Left renal pelvis (tissue), 4 donors: Measurements from ENCODE around the gene GPR68. TPM values are rescaled to one million over a fixed set of nuclear protein-coding genes. Genes with fewer than 3 reads are reported as not detected.
"Not testable (repeated sequence)": the region's sequence is repeated elsewhere in the genome, so short reads cannot be mapped to it uniquely, and the experiment has no call there.

Experiments
- DNase-seq, 4 donors: peaks; one replicate each; pipeline ENCODE4 v3.0.0-alpha.2; 2013; ENCODE audit warnings: low read depth in 4 of 4, low spot score in 3 of 4
- polyA plus RNA-seq, 4 donors: library from polyadenylated mRNA; unstranded; fragments of 120-200 nt; gene quantifications; one replicate each; pipeline ENCODE4 v1.2.1, GENCODE V29; 2013; ENCODE audit not compliant: insufficient read length in 4 of 4

GPR68 gene
- polyA plus RNA-seq, 4 donors: 0.46 to 3.2 (median 1.5) TPM

- no peak for DNase-seq
Measured at GRCh38 chr14:91254461-91254860, 10.0 kb upstream of the GPR68 start.

DNA sequence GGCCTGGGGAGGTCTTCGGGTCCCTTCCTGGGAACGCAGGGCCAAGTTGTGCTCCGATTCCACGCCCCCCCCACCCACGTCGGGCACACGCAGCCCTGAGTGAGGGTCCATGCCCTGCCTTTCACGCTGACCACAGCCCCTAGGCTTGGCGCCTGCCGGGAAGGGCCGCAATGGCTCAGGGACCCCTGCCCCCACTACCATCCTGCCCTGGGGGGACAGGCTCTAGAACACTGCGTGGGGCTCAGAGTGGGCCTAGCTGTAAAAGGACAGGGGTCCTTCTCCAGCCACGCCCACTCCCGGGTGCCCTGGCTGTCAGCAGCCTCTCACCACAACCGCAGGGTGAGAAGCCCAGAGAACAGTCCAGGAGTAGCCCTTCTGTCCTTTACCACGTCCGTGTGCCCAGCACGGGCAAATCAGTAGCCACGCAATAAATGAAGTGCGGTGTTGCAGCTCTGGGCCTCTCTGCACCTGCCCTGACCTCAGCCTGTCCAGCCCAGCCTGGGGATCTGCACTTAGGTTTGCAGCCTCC, 9.4 kb upstream of the GPR68 start:
- DNase-seq: no peak

DNA sequence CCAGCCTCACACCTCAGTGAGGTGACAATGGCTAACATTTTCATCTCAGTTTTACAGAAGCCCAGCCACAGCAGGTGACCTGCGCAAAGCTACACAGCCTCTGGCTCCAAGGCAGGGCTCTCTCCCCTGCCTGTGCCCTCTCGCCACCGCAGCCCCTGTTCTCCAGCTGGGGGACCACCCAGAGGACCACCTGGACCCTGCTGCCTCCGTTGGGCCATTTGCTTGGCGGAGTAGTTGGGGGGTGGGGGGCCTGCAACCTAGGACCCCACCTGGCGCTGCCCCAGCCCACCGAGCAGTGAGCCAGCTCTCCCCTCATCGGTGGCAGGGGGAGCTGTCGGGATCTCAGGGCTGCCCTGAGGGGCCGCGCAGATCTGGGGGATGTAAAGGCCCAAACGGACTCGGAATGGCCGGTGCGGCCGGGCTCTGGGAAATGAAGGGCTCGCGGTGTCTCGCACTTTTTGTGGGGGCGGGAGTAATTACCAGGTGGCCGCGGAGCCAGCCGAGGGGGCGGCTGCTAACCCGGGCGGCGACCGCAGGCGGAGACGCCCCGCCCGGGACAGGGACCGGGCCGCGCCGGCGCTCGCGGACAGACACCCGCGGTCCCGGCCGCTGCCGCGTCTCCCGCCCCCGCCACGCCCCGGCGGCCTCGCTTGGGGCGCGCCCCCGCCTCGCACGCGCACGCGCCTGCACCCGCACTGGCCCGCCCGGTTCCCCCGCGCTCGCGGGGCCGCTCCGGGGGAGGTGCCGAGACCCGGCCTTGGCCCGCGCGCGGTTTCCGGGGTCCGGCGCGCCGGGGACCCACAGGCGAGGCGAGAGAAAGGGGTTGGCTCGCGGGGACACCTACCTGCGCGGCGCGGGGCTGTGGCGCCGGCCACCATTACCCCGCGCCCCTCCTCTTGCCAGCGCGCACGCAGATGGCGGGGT, 8.6 kb upstream of the GPR68 start:
- DNase-seq: no peak

DNA sequence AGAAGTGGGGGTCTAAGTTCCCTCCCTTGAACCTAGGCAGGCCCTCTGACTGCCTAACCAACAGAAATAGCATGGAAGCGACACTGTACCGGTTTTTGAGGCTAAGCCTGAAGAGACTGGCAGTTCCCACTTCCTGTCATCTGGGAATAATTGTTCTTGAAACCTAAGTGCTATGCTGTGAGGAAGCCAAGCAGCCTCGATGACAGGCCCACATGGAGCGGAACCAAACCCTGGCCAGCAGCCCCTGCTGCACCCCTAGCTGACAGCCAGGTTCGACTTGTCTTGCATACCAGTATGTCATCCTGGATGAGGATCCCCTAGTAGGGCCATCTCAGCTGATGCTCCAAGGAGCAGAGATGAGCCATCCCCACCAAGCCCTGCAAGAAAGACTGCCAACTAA, 6.4 kb upstream of the GPR68 start:
- no peak for DNase-seq

DNA sequence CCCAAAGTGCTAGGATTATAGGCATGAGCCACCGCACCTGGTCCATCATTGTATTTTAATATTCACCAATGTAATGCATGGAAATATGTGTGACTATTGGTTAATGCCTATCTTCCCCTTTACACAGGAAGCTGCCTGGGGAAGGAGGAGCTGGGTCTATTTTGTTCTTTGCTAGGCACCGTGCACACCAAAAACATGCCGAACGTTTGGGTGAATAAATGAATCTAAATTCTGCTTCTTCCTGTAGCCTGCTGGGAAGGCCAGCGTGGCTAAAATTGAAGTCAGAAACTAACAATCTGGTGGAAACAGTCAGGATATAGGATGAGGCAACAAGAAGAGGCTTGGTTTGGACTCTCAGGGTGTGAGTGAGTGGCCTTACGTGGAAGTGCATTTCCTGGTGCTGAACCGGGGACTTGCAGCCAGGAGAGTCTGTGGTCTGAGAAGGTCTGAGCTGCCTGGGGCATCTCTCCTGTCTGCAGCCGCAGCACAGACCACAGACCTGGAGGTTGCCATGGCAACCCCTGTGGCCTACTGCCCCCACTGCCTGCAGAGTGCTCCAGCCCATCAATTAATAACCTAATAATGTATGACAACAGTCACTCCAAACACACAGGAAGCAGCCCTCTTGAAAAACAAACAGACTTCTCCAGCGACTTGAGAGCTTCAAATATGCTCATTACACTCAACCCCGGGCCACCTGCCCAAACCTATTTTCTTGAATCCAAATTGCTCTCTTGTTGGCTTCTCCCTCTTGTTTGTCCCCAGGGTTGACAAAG, 5.5 kb upstream of the GPR68 start:
- peak in 1 of 4 donors; percentile 22 for DNase-seq

GRCh38 chr14:91246051-91246852, 1.7 kb upstream of the GPR68 start:
- no peak for DNase-seq

GRCh38 chr14:91245616-91246015, 1.1 kb upstream of the GPR68 start:
- DNase-seq: not testable (repeated sequence)

DNA sequence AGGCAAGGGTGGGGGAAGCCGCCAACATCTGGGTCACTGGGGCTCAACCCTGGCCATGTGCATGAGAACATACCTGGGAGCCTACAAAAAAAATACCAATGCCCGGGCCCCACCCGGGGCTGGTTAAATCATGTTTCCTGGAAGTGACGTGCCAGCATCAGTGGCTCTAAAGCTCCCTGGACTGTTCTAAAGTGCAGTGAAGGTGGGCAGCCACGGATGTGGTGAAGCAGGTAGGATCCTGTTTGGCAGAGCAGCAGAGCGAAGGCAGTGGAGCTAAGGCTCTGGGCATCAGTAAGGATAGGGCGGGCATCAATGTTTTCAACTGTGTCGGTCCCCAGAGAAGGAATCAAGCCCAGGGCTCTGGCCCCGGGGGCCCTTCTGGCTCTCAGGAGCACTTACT, 525 bp upstream of the GPR68 start:
- no peak for DNase-seq

GRCh38 chr14:91243074-91243471, 1.4 kb downstream of the GPR68 start:
- DNase-seq: no peak

GRCh38 chr14:91242635-91243034, 1.9 kb downstream of the GPR68 start:
- DNase-seq: no peak

DNA sequence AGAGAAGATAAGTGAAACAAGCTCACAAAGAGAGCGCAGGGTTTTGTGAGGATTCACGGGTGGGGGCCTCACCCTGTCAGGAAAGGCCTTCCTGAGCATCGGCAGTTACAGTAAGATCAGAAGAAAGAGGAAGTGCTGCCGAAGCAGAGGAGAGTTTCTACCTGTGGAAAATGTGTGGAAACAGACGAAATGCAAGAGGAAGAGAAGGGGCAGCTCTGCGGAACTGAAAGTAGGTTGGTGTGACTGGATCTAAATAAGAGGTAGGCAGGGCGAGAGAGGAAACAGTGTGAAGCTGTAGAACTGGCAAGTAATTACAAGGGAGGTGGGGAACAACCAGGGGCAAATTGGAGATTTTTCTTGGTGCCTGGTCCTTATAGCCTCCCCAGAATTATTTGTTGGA, 2.6 kb downstream of the GPR68 start:
- no peak for DNase-seq

- DNase-seq: no peak
Measured at GRCh38 chr14:91238661-91239060, 5.8 kb downstream of the GPR68 start.

GRCh38 chr14:91238085-91238484, 6.4 kb downstream of the GPR68 start:
- no peak for DNase-seq

GRCh38 chr14:91237219-91237618, 7.3 kb downstream of the GPR68 start:
- no peak for DNase-seq

DNA sequence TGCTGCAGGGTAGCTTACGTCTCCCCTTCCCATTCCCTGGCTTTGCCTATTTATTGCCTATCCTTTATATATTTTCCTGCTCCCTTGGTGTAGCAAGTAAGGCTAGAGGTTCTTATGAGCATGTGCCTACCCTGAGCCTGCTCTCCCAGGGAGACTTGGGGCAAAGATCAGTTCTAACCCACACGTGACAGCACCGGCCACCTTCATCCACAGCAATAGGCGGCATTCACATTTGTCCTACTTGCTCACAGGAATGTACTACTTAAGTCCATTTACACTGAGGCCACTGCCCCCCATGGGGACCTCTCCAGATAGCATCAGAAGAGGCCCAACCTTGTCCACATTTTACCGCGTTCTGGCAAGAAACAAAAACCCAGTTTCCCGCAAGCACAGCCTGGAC, 8.7 kb downstream of the GPR68 start:
- no peak for DNase-seq

- no peak for DNase-seq
Measured at GRCh38 chr14:91234791-91235114, 9.8 kb downstream of the GPR68 start.

DNA sequence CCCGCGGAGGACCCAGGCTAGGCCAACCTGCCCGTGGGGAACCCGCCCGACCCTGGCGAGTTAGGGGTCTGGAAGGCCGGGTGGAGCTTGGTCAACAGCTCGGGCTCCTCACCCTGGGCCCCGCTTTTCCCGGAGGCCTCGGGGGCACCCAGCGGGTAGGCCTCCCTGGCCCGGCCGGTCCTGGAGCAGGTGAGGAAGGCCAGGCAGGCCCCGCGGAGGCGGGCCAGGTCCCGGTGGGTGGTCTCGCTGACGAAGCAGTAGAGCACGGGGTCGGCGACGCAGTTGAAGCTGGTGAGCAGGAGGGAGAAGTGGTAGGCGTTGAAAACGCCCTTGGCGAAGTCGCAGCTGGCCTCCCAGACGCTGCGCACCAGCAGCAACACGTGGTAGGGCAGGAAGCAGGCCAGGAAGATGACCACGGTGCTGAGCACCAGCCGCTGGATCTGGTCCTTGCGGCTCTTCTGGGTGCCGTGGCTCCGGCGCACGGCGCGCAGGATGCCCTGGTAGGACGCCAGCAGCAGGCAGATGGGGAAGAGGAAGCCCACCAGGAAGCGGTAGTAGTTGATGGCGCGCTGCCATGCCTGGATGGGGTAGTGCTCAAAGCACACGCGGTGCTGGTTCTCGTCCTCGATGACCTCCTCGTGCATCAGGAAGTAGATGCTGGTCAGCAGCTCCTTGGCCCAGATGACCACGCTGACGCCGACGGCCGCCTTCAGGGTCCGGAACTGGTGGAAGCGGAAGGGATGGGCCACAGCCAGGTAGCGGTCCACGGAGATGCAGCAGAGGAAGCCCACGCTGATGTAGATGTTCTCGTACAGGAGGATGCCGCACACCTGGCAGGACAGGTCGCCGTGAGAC, 10.3 kb downstream of the GPR68 start:
- no peak for DNase-seq

GRCh38 chr14:91232603-91233002, 11.9 kb downstream of the GPR68 start:
- no peak for DNase-seq

GRCh38 chr14:91232052-91232451, 12.5 kb downstream of the GPR68 start:
- DNase-seq: no peak

GRCh38 chr14:91231446-91231845, 13.1 kb downstream of the GPR68 start:
- no peak for DNase-seq
